LoVo (cell line): ENCODE measurements around the gene GCSH.

Source experiments
- DNase-seq: peaks from one replicate; pipeline ENCODE4 v3.0.0-alpha.2; 2016; ENCODE audit warnings: low spot score

GCSH gene

GRCh38 chr16:81101702-81102101 lies 5.5 kb upstream of the GCSH start:
- no peak for DNase-seq

DNA sequence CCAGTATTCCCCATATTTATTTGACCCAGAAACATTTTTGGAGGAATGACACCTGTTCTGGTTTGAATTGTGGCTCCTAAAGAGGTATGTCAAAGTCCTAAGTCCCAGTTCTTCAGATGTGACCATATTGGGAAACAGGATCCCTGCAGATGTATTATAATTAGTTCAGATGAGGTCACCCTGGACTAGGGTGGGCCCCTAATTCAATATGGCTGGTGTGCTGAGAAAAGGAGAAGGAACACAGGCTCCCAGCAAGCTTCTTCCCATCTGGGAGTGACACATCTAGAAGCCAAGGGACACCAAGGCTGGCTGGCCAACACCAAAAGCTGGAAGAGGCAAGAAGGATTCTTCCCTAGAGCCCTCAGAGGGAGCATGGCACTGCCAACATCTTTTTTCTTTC lies 3.8 kb upstream of the GCSH start:
- DNase-seq = no peak

GRCh38 chr16:81097230-81097629 lies 1.0 kb upstream of the GCSH start:
- DNase-seq = no peak

DNA sequence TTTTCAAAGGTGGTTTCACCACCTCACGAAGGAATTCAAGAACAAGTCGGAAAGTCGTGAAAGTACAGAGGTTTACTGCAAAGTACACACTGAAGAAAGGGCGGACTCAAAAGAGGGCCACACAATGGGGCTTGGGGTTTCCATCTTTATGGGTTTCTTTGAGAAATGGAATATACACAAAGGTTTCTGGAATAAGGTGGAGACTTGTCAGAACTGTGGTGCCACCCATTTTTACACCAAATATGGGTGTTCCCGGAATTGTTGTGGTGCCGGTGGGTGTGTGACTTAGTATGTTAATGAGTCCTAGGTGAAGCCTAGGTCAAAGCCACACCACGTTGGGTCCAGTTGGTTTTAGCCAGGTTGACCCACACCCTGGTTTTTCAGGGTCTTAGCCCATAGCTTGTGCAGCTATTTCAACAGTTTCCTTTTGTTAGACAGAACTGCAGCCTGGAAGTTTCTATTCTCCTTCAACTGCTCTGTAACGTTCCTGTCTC lies 567 bp upstream of the GCSH start:
- no peak for DNase-seq

DNA sequence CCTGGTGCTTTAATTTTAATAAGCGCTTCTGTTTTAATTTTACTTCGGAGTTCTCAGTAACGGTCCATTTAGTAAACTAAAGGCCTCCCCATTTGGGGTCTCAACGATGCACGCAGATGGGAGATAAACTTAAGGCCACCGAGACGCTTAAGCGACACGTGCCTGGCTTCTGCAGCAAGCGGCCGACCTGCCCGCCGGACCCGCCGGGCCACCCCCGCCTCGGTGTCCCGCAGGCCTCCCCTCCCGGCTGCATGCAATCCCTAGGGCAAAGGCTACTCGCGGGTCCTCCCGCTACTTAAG lies 592 bp downstream of the GCSH start:
- no peak for DNase-seq

DNA sequence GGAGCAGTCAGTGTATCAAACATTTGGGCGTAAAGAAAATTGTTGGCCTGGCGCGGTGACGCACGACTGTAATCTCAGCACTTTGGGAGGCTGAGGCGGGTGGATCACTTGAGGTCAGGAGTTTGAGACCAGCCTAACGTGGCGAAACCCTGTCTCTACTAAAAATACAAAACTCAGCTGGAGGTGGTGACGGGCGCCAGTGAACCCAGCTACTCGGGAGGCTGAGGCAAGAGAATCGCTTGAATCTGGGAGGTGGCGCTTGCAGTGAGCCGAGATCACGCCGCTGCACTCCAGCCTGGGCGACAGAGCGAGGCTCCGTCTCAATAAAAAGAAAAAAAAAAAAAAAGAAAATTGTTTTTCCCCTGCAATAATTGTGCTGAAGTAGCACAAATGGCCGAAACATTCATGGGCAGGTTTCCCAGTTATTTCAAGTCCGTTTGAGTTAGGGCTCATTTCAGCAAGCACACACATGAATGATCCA lies 1.4 kb downstream of the GCSH start:
- DNase-seq = no peak

DNA sequence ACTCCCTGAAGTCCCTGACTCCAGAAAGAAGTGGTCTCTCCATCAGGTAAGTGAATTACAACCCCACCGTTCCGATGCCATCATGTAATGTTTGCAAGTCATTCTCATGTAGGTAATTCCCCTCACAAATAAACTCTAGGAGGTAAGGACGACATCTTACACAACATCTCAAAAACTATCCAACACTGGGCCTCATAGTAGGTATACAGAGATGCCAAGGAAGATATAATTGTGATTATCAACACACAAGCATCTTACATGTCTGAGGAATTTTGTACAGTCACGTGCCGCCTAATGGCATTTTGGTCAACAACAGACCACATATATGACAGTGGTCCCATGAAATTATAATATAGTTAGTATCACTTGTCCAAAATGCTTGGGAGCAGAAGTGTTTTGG lies 7.4 kb downstream of the GCSH start:
- no peak for DNase-seq

DNA sequence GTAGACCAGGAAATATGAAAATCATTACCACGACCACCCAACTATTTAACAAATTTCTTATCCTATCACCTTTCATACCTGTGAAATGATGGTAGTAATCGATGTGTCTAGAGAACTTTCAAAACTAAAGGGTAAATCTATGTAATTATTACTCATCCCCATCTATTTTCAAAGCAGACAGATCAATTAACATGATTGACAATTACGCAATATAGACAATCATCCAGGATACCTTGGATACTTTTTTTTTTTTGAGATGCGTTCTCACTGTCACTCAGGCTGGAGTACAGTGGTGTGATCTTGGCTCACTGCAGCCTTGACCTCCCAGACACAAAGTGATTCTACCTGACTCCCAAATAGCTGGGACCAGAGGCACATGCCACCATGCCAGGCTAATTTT lies 15.2 kb downstream of the GCSH start:
- DNase-seq = no peak

DNA sequence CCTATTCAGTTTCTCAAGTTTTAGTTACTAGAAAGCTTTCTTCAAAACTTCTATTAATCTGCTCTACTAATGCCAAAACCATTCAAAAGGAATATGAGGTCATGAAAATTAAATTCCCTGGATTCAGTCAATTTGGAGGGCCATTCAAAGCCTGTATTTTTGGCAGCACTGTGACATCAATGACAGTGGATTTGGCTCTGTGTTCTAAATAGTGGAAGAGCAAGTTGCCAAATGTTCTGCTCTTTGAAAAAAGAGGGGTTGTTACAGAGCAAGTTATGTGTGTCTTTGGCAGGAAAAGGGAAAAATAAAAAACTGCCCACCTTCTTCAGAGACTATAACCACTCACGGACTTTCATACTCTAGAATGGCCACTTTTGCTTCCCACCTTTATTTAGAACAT lies 16.0 kb downstream of the GCSH start:
- no peak for DNase-seq

DNA sequence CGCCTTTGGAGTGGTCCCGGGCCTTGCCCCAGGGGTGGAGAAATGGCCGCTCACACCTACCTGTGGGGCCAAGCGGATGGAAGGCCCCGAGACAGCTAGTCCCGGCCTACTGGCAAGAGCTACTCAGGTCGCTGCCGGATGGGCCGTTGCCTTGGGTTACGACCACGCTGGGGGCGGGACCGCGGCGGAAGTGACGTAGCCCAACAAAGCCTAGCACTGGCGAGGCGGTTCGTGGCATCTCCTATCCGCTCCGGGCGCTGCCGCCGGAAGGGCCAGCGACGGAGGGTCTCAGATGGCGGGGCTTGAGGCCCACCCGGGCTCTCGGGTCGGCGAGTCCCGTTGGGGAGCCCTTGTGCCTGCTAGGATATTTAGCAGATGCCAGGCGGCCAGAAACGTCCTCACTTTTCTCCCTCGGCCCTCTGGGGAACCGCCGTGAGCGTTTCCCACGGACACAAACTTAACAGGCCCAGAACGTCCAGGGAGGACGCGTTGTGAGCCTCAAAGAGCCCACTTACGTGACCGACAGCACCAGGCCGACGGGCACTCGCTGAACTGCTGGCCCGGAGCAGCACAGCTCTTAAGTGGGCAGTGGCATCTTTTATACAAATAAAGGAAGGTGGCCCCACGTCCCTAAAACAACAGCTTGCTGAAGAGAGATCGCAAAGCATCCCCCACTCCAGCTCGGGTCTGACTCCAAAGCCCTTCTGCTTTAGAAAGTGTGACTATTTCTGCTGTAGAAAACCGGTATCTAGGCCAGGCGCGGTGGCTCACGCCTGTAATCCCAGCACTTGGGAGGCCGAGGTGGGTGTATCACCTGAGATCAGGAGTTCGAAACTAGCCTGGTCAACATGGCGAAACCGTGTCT lies 18.9 kb downstream of the GCSH start, which contains the start of gene C16orf46:
TSS of gene C16orf46 (minus strand) at position 163 of the 865 bp plus-strand sequence. CDS start 13,283 bp downstream, outside the sequence.
- peak; percentile 93 for DNase-seq

DNA sequence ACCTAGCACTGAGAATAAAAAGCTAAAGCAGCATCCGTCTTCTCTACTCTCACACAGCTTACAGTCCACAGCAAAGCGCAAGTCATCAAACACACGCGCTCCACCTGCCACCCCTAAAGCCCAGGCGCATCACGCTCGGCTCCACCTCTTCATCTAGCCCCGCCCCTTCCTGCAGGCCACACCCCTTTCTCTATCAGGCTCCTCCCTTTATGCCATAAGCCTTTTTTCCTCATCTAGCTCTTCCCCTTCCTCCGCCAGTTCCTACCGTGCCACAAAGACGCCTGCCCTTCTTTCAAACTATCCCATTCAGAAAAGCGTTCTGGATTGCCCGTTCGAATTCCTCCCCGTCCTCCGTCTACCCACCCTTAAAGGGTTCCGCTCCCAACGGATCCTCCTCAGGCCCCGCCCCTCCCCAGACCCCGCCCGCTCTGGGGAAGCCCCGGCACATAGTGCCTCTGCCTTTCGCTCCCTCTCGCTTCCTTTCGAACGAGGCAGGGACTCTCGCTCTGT lies 19.6 kb downstream of the GCSH start:
- peak; percentile 90 for DNase-seq

GRCh38 chr16:81073560-81074330 lies 22.4 kb downstream of the GCSH start:
- DNase-seq = no peak

GRCh38 chr16:81071805-81072204 lies 24.4 kb downstream of the GCSH start:
- DNase-seq = no peak

GRCh38 chr16:81070979-81071378 lies 25.2 kb downstream of the GCSH start:
- no peak for DNase-seq

DNA sequence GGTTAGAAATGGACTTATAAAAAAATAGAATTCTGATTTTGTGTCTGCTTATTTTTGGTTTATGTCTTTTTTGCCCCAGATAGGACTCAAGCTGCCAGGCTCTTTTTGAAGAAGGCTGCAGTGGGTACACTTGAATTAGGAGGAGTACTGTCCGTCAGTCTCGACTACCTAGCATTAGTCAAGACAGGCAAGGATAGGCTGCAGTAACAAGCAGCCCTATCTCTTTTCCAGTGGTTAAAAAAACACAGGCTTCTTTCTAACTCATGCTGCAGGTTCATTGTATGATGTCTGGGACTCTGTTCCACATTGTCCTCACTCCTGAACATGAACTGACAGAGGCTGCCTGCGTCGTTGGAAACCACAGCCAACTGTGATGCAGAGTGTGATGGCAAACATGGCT lies 27.1 kb downstream of the GCSH start:
- no peak for DNase-seq

GRCh38 chr16:81067166-81067565 lies 29.0 kb downstream of the GCSH start:
- no peak for DNase-seq

DNA sequence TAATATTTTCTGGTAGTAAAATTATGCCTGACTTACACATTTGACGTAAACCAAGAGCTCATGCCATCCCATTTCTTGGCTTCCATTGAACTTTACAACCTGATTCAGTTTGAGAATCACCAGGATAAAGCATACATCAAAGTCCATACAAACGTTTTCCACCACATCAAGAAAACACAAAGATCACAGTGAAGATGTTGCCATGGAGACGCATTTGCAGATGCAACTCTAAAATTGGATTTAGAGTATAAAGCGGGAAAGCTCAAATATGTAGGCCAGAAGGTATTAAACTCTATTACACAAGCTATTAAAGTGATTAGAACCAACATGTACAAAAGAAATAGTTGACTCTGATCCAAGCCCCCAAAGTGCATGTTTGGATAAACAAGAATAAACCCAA lies 29.5 kb downstream of the GCSH start:
- no peak for DNase-seq

- DNase-seq = no peak
Observed at GRCh38 chr16:81061871-81062608, 34.2 kb downstream of the GCSH start.

DNA sequence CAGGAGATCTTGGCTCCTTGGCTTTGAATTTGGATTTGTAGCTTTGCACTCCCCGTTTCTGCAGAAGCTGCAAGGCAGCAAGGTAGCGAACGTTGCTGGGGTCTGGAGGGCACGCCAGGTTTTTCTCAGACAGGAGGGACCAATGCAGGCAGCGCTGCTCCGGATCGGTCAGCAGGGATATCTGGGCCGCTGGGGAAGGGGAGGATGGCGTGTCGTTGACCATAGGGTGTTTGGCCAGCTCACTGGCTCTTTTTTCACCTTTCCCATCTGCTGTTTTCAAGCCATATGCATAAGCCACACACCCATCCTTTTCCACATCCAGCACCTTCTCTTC lies 34.9 kb downstream of the GCSH start:
- DNase-seq = no peak

DNA sequence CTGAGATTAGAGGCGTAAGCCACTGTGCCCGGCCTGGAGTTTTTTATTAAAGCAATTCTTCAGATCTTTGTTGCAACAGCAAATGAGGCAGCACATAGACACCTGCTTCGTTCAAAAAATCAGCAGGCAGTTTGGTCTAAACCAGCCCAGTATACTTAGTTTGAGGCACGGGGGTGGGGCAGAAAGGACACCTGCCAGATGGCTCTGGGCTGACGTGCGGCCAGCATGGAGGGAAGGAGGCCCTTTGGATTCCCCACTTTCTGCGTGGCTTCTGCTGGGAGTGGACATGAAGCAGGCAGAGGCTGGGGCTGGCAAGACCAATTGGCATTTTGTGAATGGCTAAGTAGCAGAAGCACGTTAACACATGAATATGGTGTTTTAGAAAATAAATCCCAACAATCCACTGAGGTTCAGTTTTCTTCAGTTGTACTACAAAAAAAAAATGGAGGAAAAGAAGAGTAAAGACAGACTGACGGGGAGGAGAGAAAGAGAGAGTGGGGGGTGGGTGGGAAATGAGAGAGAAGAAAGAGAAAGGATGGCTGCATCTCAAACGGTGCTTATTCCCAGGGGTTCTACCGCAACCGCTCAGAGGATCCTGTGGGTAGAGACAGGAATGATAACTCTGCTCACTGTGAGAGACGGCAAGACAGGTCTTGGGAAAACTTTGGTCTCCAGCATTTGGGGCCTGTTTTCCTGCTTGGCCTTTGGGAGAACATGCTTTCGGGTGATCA lies 35.5 kb downstream of the GCSH start:
- no peak for DNase-seq

GRCh38 chr16:81053761-81054160 lies 42.4 kb downstream of the GCSH start:
- no peak for DNase-seq

GRCh38 chr16:81042821-81043220 lies 53.4 kb downstream of the GCSH start:
- DNase-seq = no peak
